HepG2 (cell line): Measurements from ENCODE around the gene PBX2. TPM values are rescaled to one million over a fixed set of nuclear protein-coding genes. Genes with fewer than 3 reads are reported as not detected.
A peak's percentile ranks its signal among the peaks of the same experiment; 100 is the strongest.

Source experiments
- PAF1 ChIP-seq: IDR thresholded peaks from 2 replicates; pipeline ENCODE4 v1.6.1; 2016; ENCODE audit warnings: missing genetic modification reagents, missing compliant biosample characterization
- PAX8 ChIP-seq: sonication (generic); formaldehyde crosslinking; IDR thresholded peaks from 2 replicates; pipeline ENCODE4 v1.8.0; 2022; ENCODE audit warnings: mild to moderate bottlenecking, missing genetic modification reagents, borderline replicate concordance
- TAF15 ChIP-seq: fragments of 200-400 bp; formaldehyde crosslinking; IDR thresholded peaks from one replicate; pipeline ENCODE4 v1.6.1; 2018; ENCODE audit warnings: mild to moderate bottlenecking, low read depth, low read length; ENCODE audit not compliant: poor library complexity, severe bottlenecking
- polyA plus RNA-seq, 8 experiments: library from polyadenylated mRNA; depleted of rRNA in 3 of 8; stranded (reverse) in 7 of 8; unstranded in 1 of 8; fragments of >200 nt; fragmentation: Illumina TruSeq in 4 of 8; extraction: Trizol in 4 of 8; gene quantifications; 2 replicates each; pipeline versions ENCODE4 v1.2.1 to v1.2.3, GENCODE V29; 2011 to 2016; ENCODE audit warnings: low read depth in 4 of 8, missing spikeins in 1 of 8, mixed read lengths in 1 of 8; ENCODE audit not compliant: insufficient read depth in 1 of 8
- total RNA-seq, 5 experiments: library from RNA; depleted of rRNA; stranded (reverse); fragments of >200 nt; fragmentation: Illumina TruSeq; extraction: Trizol; gene quantifications; 2 replicates each; pipeline ENCODE4 v1.2.3, GENCODE V29; 2016; ENCODE audit warnings: low read depth in 1 of 5
- TF ChIP-seq, protein P1 (sequence below): IDR thresholded peaks from 2 replicates; pipeline ENCODE4 v1.6.1; 2016; ENCODE audit warnings: low read depth, missing genetic modification reagents, missing compliant biosample characterization
- TF ChIP-seq, protein P2 (sequence below): sonication (generic); formaldehyde crosslinking; IDR thresholded peaks from 2 replicates; pipeline ENCODE4 v1.8.1; 2022; ENCODE audit warnings: low read depth, mild to moderate bottlenecking, missing genetic modification reagents
- TF ChIP-seq, protein P3 (sequence below): IDR thresholded peaks from 2 replicates; pipeline ENCODE4 v1.6.1; 2016; ENCODE audit warnings: low read depth, borderline replicate concordance
- TF ChIP-seq, protein P4 (sequence below): sonication (generic); formaldehyde crosslinking; IDR thresholded peaks from 2 replicates; pipeline ENCODE4 v1.9.0; 2021; ENCODE audit warnings: missing genetic modification reagents, borderline replicate concordance
- TF ChIP-seq, protein P5 (sequence below): sonication (generic); formaldehyde crosslinking; IDR thresholded peaks from one replicate; pipeline ENCODE4 v1.5.1; 2020; ENCODE audit warnings: mild to moderate bottlenecking, missing genetic modification reagents; ENCODE audit errors: not compliant biosample characterization

PBX2 gene
- total and polyA plus RNA-seq, 2 of the 13 experiments (the other 11 are each of a cell fraction or from before 2014, with no cell fraction given): 42.3 to 77.8 TPM

DNA sequence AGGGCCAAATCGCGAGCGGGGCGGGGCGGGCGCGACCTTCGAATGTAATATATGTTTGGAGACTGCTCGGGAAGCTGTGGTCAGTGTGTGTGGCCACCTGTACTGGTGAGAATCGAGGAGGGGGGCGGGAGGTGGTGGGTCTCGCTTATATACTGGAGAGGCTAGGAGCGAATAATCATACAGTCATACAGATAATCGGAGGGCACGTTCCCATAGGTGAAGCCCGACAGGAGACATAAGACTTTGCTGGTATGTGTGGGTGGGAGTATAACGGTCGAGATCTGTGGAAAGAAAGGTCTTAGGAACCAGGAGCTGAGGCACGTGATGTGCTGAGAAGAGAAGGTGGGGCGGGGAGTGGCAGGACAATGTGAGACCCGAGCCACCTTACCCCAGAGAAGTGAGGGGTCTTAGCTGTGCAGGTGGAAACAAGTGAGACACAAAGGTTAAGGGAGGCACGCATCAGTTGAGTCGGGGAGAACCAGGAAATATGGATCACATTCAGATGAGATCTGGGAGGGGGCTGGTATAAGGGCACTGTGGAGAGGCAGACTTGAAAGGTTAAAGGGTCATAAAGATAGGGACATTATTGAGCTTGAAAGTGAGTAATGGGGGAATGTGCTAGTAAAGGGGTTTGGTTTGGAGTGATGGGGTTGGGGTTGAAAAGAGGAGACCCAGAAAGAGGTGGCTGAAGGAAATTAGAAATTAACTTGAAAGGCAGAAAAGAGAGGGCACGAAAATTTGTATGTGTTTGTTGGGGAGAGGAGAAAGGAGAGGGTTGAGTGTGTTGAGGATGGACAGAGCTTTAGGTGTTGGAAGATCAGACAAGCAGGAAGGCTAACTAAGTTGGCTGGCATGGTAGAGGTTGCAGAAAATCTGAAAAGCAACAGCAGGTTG is 11.2 kb downstream of the PBX2 start (continued):
- TF ChIP-seq, protein P1, sequence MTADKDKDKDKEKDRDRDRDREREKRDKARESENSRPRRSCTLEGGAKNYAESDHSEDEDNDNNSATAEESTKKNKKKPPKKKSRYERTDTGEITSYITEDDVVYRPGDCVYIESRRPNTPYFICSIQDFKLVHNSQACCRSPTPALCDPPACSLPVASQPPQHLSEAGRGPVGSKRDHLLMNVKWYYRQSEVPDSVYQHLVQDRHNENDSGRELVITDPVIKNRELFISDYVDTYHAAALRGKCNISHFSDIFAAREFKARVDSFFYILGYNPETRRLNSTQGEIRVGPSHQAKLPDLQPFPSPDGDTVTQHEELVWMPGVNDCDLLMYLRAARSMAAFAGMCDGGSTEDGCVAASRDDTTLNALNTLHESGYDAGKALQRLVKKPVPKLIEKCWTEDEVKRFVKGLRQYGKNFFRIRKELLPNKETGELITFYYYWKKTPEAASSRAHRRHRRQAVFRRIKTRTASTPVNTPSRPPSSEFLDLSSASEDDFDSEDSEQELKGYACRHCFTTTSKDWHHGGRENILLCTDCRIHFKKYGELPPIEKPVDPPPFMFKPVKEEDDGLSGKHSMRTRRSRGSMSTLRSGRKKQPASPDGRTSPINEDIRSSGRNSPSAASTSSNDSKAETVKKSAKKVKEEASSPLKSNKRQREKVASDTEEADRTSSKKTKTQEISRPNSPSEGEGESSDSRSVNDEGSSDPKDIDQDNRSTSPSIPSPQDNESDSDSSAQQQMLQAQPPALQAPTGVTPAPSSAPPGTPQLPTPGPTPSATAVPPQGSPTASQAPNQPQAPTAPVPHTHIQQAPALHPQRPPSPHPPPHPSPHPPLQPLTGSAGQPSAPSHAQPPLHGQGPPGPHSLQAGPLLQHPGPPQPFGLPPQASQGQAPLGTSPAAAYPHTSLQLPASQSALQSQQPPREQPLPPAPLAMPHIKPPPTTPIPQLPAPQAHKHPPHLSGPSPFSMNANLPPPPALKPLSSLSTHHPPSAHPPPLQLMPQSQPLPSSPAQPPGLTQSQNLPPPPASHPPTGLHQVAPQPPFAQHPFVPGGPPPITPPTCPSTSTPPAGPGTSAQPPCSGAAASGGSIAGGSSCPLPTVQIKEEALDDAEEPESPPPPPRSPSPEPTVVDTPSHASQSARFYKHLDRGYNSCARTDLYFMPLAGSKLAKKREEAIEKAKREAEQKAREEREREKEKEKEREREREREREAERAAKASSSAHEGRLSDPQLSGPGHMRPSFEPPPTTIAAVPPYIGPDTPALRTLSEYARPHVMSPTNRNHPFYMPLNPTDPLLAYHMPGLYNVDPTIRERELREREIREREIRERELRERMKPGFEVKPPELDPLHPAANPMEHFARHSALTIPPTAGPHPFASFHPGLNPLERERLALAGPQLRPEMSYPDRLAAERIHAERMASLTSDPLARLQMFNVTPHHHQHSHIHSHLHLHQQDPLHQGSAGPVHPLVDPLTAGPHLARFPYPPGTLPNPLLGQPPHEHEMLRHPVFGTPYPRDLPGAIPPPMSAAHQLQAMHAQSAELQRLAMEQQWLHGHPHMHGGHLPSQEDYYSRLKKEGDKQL (CRISPR knock-in tag): no peak
- TF ChIP-seq, protein P2, sequence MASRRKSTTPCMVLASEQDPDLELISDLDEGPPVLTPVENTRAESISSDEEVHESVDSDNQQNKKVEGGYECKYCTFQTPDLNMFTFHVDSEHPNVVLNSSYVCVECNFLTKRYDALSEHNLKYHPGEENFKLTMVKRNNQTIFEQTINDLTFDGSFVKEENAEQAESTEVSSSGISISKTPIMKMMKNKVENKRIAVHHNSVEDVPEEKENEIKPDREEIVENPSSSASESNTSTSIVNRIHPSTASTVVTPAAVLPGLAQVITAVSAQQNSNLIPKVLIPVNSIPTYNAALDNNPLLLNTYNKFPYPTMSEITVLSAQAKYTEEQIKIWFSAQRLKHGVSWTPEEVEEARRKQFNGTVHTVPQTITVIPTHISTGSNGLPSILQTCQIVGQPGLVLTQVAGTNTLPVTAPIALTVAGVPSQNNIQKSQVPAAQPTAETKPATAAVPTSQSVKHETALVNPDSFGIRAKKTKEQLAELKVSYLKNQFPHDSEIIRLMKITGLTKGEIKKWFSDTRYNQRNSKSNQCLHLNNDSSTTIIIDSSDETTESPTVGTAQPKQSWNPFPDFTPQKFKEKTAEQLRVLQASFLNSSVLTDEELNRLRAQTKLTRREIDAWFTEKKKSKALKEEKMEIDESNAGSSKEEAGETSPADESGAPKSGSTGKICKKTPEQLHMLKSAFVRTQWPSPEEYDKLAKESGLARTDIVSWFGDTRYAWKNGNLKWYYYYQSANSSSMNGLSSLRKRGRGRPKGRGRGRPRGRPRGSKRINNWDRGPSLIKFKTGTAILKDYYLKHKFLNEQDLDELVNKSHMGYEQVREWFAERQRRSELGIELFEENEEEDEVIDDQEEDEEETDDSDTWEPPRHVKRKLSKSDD (CRISPR knock-in tag): no peak
- TF ChIP-seq PAX8 (CRISPR knock-in tag) (no peak), PAF1 (CRISPR knock-in tag) (no peak), TAF15 (no peak)
- TF ChIP-seq, protein P3, sequence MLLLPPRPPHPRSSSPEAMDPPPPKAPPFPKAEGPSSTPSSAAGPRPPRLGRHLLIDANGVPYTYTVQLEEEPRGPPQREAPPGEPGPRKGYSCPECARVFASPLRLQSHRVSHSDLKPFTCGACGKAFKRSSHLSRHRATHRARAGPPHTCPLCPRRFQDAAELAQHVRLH (CRISPR knock-in tag): 0 out of 2 replicates have a peak, but pooled peaks have one; percentile 13
- TF ChIP-seq, protein P4, sequence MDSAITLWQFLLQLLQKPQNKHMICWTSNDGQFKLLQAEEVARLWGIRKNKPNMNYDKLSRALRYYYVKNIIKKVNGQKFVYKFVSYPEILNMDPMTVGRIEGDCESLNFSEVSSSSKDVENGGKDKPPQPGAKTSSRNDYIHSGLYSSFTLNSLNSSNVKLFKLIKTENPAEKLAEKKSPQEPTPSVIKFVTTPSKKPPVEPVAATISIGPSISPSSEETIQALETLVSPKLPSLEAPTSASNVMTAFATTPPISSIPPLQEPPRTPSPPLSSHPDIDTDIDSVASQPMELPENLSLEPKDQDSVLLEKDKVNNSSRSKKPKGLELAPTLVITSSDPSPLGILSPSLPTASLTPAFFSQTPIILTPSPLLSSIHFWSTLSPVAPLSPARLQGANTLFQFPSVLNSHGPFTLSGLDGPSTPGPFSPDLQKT (CRISPR knock-in tag): no peak
- TF ChIP-seq, protein P5, sequence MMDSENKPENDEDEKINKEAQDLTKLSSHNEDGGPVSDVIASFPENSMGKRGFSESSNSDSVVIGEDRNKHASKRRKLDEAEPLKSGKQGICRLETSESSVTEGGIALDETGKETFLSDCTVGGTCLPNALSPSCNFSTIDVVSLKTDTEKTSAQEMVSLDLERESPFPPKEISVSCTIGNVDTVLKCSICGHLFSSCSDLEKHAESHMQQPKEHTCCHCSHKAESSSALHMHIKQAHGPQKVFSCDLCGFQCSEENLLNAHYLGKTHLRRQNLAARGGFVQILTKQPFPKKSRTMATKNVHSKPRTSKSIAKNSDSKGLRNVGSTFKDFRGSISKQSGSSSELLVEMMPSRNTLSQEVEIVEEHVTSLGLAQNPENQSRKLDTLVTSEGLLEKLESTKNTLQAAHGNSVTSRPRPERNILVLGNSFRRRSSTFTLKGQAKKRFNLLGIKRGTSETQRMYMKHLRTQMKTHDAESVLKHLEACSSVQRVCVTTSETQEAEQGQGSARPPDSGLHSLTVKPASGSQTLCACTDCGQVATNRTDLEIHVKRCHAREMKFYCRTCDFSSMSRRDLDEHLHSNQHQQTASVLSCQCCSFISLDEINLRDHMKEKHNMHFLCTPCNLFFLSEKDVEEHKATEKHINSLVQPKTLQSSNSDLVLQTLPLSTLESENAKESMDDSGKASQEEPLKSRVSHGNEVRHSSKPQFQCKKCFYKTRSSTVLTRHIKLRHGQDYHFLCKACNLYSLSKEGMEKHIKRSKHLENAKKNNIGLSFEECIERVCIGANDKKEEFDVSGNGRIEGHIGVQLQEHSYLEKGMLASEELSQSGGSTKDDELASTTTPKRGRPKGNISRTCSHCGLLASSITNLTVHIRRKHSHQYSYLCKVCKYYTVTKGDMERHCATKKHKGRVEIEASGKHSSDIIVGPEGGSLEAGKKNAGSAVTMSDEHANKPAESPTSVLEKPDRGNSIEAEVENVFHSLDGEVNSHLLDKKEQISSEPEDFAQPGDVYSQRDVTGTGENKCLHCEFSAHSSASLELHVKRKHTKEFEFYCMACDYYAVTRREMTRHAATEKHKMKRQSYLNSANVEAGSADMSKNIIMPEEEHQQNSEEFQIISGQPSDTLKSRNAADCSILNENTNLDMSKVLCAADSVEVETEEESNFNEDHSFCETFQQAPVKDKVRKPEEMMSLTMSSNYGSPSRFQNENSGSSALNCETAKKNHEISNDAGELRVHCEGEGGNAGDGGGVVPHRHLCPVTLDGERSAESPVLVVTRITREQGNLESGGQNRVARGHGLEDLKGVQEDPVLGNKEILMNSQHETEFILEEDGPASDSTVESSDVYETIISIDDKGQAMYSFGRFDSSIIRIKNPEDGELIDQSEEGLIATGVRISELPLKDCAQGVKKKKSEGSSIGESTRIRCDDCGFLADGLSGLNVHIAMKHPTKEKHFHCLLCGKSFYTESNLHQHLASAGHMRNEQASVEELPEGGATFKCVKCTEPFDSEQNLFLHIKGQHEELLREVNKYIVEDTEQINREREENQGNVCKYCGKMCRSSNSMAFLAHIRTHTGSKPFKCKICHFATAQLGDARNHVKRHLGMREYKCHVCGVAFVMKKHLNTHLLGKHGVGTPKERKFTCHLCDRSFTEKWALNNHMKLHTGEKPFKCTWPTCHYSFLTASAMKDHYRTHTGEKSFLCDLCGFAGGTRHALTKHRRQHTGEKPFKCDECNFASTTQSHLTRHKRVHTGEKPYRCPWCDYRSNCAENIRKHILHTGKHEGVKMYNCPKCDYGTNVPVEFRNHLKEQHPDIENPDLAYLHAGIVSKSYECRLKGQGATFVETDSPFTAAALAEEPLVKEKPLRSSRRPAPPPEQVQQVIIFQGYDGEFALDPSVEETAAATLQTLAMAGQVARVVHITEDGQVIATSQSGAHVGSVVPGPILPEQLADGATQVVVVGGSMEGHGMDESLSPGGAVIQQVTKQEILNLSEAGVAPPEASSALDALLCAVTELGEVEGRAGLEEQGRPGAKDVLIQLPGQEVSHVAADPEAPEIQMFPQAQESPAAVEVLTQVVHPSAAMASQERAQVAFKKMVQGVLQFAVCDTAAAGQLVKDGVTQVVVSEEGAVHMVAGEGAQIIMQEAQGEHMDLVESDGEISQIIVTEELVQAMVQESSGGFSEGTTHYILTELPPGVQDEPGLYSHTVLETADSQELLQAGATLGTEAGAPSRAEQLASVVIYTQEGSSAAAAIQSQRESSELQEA (CRISPR knock-in tag): no peak
